ENCODE data around the gene PRKN.

DNA sequence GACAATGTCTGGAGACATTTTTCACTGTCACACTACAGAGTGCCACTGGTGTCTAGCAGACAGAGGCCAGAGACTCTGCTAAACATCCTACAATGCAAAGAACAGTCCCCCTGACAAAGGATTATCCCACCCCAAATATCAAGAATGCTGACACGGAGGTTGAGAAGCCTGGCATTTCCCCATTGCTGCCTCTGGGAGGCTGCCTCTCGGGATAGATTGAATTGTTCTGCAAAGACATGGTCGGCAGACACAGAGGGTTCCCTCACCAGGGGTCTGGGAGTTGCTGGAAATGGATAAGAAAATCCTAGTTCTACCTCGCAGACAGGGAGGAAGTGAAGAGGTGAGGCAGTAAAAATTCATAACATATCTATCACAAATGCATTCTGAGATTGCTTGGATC, 1287.3 kb downstream of the PRKN start:
- no peak for TF ChIP-seq CTCF (conservative IDR thresholded peaks at IDR 0.05)
- no peak for TF ChIP-seq ZFX (IDR thresholded peaks at IDR 0.05)

All from C4-2B (cell line).